Neural crest cell (in vitro differentiated cells): ENCODE measurements around the gene GUCD1. TPM values are rescaled to one million over a fixed set of nuclear protein-coding genes. Genes with fewer than 3 reads are reported as not detected.

Source experiments
- DNase-seq: peaks from one replicate; pipeline ENCODE4 v3.0.0; 2021; ENCODE audit warnings: low read depth, mixed read lengths, low spot score
- H3K27ac Mint-ChIP-seq: one replicate; pipeline ENCODE4 v1.8.0; 2021; ENCODE audit warnings: mild to moderate bottlenecking, mixed read lengths; ENCODE audit not compliant: unreplicated experiment
- H3K27me3 Mint-ChIP-seq: 2 replicates; pipeline ENCODE4 v1.8.0; 2021; ENCODE audit warnings: low read depth, mild to moderate bottlenecking, mixed read lengths
- H3K36me3 Mint-ChIP-seq: 2 replicates; pipeline ENCODE4 v1.8.0; 2021; ENCODE audit warnings: low read depth, mild to moderate bottlenecking, mixed read lengths
- H3K4me1 Mint-ChIP-seq: 2 replicates; pipeline ENCODE4 v1.8.0; 2021; ENCODE audit warnings: mixed read lengths
- H3K4me3 Mint-ChIP-seq: one replicate; pipeline ENCODE4 v1.8.0; 2021; ENCODE audit warnings: mild to moderate bottlenecking, mixed read lengths
- H3K9me3 Mint-ChIP-seq: 2 replicates; pipeline ENCODE4 v1.8.0; 2021; ENCODE audit warnings: mixed read lengths
- total RNA-seq: library from RNA; stranded (reverse); gene quantifications from 2 replicates; pipeline ENCODE4 v1.2.1, GENCODE V29; 2021
- TF ChIP-seq, protein P1 (sequence below): fragments of 200-600 bp; sonication (generic); conservative IDR thresholded peaks from 2 replicates; pipeline ENCODE4 v1.5.0; 2021; ENCODE audit warnings: antibody characterized with exemption, mild to moderate bottlenecking

GUCD1 gene
- total RNA-seq, 1 donor from 2014 or later = 94.9 TPM

GRCh38 chr22:24550028-24550901, 4.7 kb downstream of the GUCD1 start:
- TF ChIP-seq, protein P1, sequence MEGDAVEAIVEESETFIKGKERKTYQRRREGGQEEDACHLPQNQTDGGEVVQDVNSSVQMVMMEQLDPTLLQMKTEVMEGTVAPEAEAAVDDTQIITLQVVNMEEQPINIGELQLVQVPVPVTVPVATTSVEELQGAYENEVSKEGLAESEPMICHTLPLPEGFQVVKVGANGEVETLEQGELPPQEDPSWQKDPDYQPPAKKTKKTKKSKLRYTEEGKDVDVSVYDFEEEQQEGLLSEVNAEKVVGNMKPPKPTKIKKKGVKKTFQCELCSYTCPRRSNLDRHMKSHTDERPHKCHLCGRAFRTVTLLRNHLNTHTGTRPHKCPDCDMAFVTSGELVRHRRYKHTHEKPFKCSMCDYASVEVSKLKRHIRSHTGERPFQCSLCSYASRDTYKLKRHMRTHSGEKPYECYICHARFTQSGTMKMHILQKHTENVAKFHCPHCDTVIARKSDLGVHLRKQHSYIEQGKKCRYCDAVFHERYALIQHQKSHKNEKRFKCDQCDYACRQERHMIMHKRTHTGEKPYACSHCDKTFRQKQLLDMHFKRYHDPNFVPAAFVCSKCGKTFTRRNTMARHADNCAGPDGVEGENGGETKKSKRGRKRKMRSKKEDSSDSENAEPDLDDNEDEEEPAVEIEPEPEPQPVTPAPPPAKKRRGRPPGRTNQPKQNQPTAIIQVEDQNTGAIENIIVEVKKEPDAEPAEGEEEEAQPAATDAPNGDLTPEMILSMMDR = no peak
- H3K27me3 Mint-ChIP-seq = no peaks in the 10 kb centered on the region
- H3K27ac Mint-ChIP-seq = peak overlapping the region; percentile 79
- H3K36me3 Mint-ChIP-seq = peaks cover 6% of the 10 kb centered on the region
- peaks cover 20% of the 10 kb centered on the region for H3K4me1 Mint-ChIP-seq
- DNase-seq = no peak
- H3K9me3 Mint-ChIP-seq = no peaks in the 10 kb centered on the region
- H3K4me3 Mint-ChIP-seq = peak overlapping the region; percentile 52

- Mint-ChIP-seq H3K36me3 (peaks cover 6% of the 10 kb centered on the region), H3K4me3 (no peak overlapping the region), H3K27ac (no peak overlapping the region), H3K27me3 (no peaks in the 10 kb centered on the region), H3K9me3 (no peaks in the 10 kb centered on the region), H3K4me1 (peaks cover 11% of the 10 kb centered on the region)
- TF ChIP-seq, protein P1 = no peak
- no peak for DNase-seq
These were observed 6.1 kb downstream of the GUCD1 start for GRCh38 chr22:24548812-24549211.

GRCh38 chr22:24543679-24544243, 11.2 kb downstream of the GUCD1 start:
- H3K27me3 Mint-ChIP-seq = no peaks in the 10 kb centered on the region
- DNase-seq = no peak
- no peak overlapping the region for H3K27ac Mint-ChIP-seq
- H3K36me3 Mint-ChIP-seq = peaks cover 9% of the 10 kb centered on the region
- TF ChIP-seq, protein P1 = no peak
- no peak overlapping the region for H3K4me3 Mint-ChIP-seq
- H3K4me1 Mint-ChIP-seq = no peaks in the 10 kb centered on the region
- no peaks in the 10 kb centered on the region for H3K9me3 Mint-ChIP-seq

- no peaks in the 10 kb centered on the region for H3K9me3 Mint-ChIP-seq
- TF ChIP-seq, protein P1 = no peak
- no peak overlapping the region for H3K27ac Mint-ChIP-seq
- no peak overlapping the region for H3K4me3 Mint-ChIP-seq
- no peaks in the 10 kb centered on the region for H3K4me1 Mint-ChIP-seq
- no peaks in the 10 kb centered on the region for H3K27me3 Mint-ChIP-seq
- DNase-seq = no peak
- peaks cover 9% of the 10 kb centered on the region for H3K36me3 Mint-ChIP-seq
These were observed 11.7 kb downstream of the GUCD1 start for GRCh38 chr22:24543185-24543601.

GRCh38 chr22:24542641-24543040, 12.3 kb downstream of the GUCD1 start:
- Mint-ChIP-seq H3K36me3 (peaks cover 9% of the 10 kb centered on the region), H3K9me3 (no peaks in the 10 kb centered on the region), H3K27ac (no peak overlapping the region), H3K27me3 (no peaks in the 10 kb centered on the region), H3K4me1 (no peaks in the 10 kb centered on the region), H3K4me3 (no peak overlapping the region)
- DNase-seq = no peak
- TF ChIP-seq, protein P1 = no peak
